ENCODE data around the gene PIGBOS1. TPM values are rescaled to one million over a fixed set of nuclear protein-coding genes. Genes with fewer than 3 reads are reported as not detected.
"Not testable (repeated sequence)": the region's sequence is repeated elsewhere in the genome, so short reads cannot be mapped to it uniquely, and the experiment has no call there.

PIGBOS1 gene
- total RNA-seq, 1 experiment from 2014 or later: 27.7 TPM

DNA sequence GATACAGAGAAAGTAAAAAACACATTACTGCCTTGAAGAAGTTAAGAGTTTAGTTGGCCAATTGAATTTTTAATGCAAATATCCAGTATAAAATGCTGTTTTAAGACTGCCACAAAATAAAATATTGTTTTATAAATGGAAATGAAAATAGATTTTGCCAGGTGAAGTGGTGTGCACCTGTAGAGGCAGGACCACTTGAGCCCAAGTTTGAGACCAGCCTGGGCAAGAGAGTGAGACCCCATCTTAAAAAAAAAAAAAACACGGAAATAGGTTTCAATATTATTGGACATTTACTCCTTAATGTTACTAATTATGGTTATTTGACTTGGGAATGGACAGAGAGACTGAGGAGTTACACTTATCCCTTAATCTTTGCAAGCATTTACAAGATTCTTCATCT lies 2.0 kb upstream of the PIGBOS1 start:
- DNase-seq (ENCODE audit: low read depth, low spot score): no peak
- in situ Hi-C loops (cut with HindIII; ENCODE audit: low pct_unique_long_range_greater_than_20kb, low sequenced_read_pairs): no loop called here

GRCh38 chr15:55320238-55320550 lies 1.3 kb upstream of the PIGBOS1 start:
- in situ Hi-C loops (cut with HindIII; ENCODE audit: low pct_unique_long_range_greater_than_20kb, low sequenced_read_pairs): no loop called here
- DNase-seq (ENCODE audit: low read depth, low spot score): no peak

DNA sequence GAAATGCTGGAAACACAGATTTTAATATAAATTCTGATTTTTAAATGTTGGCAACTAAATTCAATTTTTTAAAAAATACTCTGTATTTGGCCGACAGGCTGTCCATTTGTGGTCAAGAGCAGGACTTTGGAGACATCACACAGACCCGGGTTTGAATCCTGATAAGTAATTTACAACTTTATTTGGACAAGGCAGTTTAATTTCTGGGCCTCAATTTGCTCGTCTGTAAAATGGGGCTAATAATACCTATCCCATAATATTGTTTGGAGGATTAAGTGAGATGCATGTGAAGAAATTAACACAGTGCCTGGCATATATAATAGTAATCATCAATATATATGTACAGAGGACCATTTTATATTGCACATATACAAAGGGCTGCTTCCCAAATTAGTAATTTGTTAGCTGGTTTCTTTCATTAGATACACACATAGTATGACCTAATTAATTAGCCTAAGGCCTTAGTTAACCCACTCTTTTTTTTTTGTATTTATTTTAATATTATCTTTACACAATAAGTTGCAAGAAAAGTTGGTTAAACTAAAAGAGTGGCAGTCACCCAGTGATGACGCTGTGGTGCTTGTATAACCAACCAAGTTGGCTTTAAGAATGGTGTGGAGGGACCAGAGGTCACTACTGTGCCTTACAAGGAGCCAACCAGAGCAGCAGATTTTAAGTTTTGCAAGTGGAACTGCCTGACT lies 764 bp upstream of the PIGBOS1 start:
- DNase-seq (ENCODE audit: low read depth, low spot score): peak; percentile 73
- in situ Hi-C loops (cut with HindIII; ENCODE audit: low pct_unique_long_range_greater_than_20kb, low sequenced_read_pairs): no loop called here

GRCh38 chr15:55302801-55303200 lies 16.1 kb downstream of the PIGBOS1 start:
- DNase-seq (ENCODE audit: low read depth, low spot score); in situ Hi-C loops (cut with HindIII; ENCODE audit: low pct_unique_long_range_greater_than_20kb, low sequenced_read_pairs): not testable (repeated sequence)

GRCh38 chr15:55297315-55297714 lies 21.6 kb downstream of the PIGBOS1 start:
- DNase-seq (ENCODE audit: low read depth, low spot score): no peak
- in situ Hi-C loops (cut with HindIII; ENCODE audit: low pct_unique_long_range_greater_than_20kb, low sequenced_read_pairs): no loop called here

GRCh38 chr15:55290528-55291057 lies 28.3 kb downstream of the PIGBOS1 start:
- peak; percentile 87 for DNase-seq (ENCODE audit: low read depth, low spot score)
- in situ Hi-C loops (cut with HindIII; ENCODE audit: low pct_unique_long_range_greater_than_20kb, low sequenced_read_pairs): no loop called here

- in situ Hi-C loops (cut with HindIII; ENCODE audit: low pct_unique_long_range_greater_than_20kb, low sequenced_read_pairs): no loop called here
- DNase-seq (ENCODE audit: low read depth, low spot score): peak; percentile 71
Measured at GRCh38 chr15:55289746-55290527, 29.0 kb downstream of the PIGBOS1 start, which contains the start of gene RAB27A. TSS of gene RAB27A (minus strand) at chr15:55289813. CDS start at chr15:55234934, 54,879 bp downstream.

DNA sequence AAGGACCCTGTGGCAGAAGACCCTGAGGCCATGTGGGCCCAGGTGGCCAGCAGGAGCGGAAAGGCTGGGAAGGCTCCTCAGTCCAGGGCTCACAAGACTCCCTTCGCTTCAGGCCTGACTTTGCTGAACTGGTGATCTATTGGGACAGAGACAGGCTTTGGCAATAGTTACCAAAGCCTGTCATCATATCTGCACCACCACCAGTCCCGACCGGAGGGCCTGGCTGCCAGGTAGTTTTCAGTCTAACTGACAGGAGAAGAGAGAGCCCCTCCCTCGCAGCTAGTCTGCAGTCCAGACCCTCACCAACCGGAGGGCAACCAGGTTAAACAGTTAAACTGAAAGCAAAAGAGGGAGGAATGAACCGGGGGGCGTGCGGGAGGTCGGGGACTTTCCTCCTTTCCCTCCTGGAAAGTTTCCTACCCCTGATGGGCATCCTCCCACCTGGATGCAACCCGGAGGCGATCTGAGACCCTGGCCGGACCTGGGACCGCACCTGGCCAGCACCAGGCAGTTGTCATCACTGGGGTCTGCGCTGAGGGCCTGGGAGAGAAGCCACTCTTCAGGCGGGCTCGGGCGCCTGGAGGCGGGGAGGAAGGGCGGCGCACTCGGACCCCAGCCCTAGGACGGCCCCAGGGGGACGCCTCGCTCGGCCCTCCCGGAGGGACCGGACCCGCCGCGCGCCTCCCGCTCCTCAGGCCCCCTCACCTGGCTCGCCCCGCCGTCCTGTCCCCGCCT lies 29.7 kb downstream of the PIGBOS1 start:
- DNase-seq (ENCODE audit: low read depth, low spot score): peak; percentile 53
- in situ Hi-C loops (cut with HindIII; ENCODE audit: low pct_unique_long_range_greater_than_20kb, low sequenced_read_pairs): no loop called here

GRCh38 chr15:55288006-55288717 lies 30.8 kb downstream of the PIGBOS1 start:
- no peak for DNase-seq (ENCODE audit: low read depth, low spot score)

GRCh38 chr15:55286442-55287189 lies 32.3 kb downstream of the PIGBOS1 start:
- in situ Hi-C loops (cut with HindIII; ENCODE audit: low pct_unique_long_range_greater_than_20kb, low sequenced_read_pairs); DNase-seq (ENCODE audit: low read depth, low spot score): not testable (repeated sequence)

More at GRCh38 chr15:55288006-55288717, 30.8 kb downstream of the PIGBOS1 start:
- in situ Hi-C loops (cut with HindIII; ENCODE audit: low pct_unique_long_range_greater_than_20kb, low sequenced_read_pairs): no loop called here

DNA sequence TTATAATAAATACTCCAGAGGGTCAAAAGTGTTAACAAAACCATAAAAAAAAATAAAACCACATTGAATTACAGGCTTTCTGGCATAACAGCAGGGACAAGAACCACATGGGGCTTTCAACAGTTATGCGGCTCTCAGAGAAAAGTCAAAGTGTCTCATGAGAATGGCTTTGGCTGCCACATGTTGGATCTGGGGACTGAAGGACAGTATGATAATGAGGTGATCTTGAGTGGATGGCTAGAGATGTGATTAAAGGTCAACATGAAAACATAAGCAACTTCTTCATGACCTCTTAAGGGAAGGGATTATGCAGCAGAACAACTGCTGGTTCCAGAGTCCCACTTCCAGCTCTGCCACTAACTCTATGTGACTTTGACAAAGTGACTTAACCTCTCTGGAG lies 34.5 kb downstream of the PIGBOS1 start:
- in situ Hi-C loops (cut with HindIII; ENCODE audit: low pct_unique_long_range_greater_than_20kb, low sequenced_read_pairs): no loop called here
- no peak for DNase-seq (ENCODE audit: low read depth, low spot score)

GRCh38 chr15:55283379-55284147 lies 35.4 kb downstream of the PIGBOS1 start:
- in situ Hi-C loops (cut with HindIII; ENCODE audit: low pct_unique_long_range_greater_than_20kb, low sequenced_read_pairs): no loop called here
- DNase-seq (ENCODE audit: low read depth, low spot score): no peak

GRCh38 chr15:55282284-55282833 lies 36.6 kb downstream of the PIGBOS1 start:
- no peak for DNase-seq (ENCODE audit: low read depth, low spot score)
- in situ Hi-C loops (cut with HindIII; ENCODE audit: low pct_unique_long_range_greater_than_20kb, low sequenced_read_pairs): no loop called here

DNA sequence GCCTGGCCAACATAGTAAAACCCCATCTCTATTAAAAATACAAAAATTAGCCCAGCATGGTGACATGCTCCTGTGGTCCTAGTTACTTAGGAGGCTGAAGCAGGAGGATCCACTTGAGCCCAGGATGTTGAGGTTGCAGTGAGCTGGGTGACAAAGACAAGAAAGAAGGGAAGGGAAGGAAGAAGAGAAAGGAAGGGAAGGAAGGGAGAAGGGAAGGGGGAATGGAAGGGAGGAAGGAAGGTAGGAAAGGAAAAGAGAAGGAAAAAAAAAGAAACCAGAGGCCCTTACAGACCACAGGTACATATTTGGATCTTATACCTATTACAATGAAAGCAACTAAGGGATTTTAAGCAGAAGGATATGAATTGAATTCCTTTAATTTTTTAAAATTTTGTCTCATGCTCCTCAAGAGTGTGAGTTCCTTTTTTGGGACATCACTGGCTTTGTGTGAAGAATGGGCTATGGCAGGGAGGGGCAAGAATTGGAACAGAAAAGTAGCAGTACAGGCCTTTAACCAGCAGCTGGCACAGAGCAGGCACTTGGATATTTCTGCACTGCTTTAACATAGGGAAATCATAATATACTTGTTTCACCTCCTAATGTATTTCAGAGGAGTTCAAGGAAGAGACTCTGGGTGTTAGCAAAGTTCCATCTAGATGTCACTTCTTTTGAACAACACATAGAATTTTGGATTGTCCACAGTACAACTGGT lies 37.2 kb downstream of the PIGBOS1 start:
- in situ Hi-C loops (cut with HindIII; ENCODE audit: low pct_unique_long_range_greater_than_20kb, low sequenced_read_pairs): no loop called here
- DNase-seq (ENCODE audit: low read depth, low spot score): no peak

DNA sequence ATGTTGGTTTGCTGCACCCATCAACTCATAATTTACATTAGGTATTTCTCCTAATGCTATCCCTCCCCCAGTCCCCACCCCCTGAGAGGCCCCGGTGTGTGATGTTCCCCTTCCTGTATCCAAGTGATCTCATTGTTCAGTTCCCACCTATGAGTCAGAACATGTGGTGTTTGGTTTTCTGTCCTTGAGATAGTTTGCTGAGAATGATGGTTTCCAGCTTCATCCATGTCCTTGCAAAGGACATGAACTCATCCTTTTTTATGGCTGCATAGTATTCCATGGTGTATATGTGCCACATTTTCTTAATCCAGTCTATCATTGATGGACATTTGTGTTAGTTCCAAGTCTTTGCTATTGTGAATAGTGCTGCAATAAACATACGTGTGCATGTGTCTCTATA lies 38.3 kb downstream of the PIGBOS1 start:
- in situ Hi-C loops (cut with HindIII; ENCODE audit: low pct_unique_long_range_greater_than_20kb, low sequenced_read_pairs); DNase-seq (ENCODE audit: low read depth, low spot score): not testable (repeated sequence)
